Limb (tissue), 2 donors: ENCODE measurements around the gene AP3S2.
"Not testable (repeated sequence)": the region's sequence is repeated elsewhere in the genome, so short reads cannot be mapped to it uniquely, and the experiment has no call there.

Source experiments
- DNase-seq, 2 donors: peaks; one replicate each; pipeline ENCODE4 v3.0.0-alpha.2; 2016; ENCODE audit errors: extremely low spot score in 2 of 2

The AP3S2 gene

GRCh38 chr15:89801471-89802195 lies 92.2 kb downstream of the AP3S2 start:
- peak in 1 of 2 donors; percentile 20 for DNase-seq

DNA sequence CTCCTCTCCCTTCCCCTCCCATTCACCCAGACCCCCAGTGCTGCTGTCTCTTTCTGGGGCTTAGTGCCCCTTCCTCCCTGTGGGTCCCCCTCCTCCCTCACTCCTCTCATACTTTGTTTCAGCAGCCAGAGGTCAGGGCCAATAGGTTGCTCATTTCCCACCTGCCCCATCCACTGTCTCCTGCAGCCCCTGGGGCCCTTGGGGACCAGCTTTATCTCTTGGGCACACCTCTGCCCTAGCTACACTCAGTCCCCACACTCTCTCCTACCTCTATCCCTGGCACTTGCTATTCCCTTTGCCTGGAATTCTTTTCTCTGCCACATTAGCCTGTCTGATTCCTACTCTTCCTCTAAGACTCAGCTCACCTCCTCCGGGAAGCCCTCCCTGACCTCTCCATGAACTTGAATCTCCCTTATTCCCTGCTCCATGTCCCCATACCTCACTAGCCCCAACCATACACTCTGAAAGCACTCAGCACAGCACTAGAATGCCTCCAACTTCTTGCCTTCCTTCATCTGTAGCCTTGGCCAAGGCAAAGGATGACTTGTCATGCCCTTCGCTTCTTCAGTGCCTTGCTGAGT lies 93.8 kb downstream of the AP3S2 start:
- DNase-seq = no peak

- peak in 1 of 2 donors; percentile 19 for DNase-seq
Observed at GRCh38 chr15:89799011-89799911, 94.5 kb downstream of the AP3S2 start.

- DNase-seq = no peak
Observed at GRCh38 chr15:89797678-89798201, 96.1 kb downstream of the AP3S2 start.

DNA sequence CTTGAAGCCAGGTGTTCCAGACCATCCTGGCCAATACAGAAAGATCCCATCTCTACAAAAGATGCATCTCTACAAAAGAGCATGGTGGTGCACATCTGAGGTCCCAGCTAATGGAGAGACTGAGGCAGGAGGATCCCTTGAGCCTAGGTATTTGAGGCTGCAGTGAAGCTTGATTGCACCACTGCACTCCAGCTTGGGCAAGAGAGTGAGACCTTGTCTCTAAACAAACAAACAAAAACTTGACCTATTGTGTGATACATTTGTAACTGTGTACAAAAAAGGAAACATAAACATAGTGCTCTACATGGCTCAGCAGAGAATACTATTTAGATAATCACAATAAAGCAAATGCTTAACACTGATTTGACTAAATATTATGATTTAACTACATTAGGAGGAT lies 97.8 kb downstream of the AP3S2 start:
- no peak for DNase-seq

DNA sequence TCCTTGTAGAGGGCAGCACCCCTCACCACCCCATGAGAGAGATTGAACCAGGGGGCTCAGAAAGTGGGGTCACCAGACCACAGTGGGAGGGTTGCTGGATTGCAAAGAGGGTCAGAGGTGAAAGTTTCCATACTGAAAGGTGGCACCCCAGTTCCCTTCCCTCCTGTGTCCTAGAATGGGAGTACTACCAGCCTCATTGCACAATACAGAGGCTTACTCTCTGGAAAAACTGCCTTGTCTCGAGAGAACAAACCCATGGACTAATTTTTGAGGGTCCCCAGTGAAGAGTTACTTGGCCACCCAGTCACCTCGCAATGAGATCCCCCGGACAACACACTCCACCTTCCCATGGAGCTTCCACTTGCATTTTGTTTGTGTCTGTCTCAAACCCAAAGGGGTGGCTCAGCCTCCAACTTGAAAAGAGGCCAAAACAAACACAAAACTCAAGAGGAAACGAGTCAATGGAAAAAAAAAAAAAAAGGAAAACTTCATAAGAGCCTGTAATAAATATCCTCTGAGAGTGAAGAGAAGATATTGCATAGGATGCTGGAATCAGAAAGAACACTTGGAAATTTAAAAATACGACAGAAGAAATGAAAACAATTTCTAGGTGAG lies 99.1 kb downstream of the AP3S2 start:
- no peak for DNase-seq

- DNase-seq = no peak
Observed at GRCh38 chr15:89792106-89792805, 101.5 kb downstream of the AP3S2 start.

GRCh38 chr15:89790661-89791060 lies 103.1 kb downstream of the AP3S2 start:
- DNase-seq = no peak

DNA sequence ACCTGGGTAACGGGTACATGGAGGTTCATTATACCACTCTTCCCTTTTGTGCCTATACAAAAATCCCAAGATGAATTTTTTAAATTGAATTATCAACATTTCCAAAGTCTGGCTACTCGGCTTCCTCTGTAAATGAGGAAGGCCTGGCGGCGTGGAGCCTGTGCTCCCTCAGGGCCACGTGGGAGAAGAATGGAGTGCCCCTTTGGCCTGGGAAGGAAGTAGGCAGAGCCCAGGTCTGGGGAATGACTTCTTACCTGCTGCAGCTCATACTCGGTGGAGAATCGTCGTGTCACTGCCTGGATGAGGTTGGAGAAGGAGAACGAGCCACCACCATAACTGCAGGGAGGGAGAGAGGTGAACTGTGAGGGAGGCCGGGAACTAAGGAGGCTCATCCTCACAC lies 103.6 kb downstream of the AP3S2 start:
- no peak for DNase-seq

GRCh38 chr15:89788585-89788984 lies 105.2 kb downstream of the AP3S2 start:
- not testable (repeated sequence) for DNase-seq

DNA sequence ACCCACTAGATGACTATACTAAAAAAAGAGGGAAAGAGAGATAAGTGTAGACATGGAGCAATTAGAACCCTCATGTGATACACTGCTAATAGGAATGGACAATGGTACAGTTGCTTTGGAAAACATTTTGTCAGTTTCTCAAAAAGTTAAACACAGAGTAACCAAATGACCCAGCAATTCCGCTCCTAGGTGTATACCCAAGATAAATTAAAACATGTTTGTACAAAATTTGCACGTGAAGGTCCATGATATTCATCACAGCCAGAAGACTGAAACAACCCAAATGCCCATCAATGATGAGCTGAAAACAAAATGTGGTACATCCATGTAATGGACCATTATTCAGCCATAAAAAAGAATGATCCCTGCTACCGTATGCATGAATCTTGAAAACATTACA lies 105.8 kb downstream of the AP3S2 start:
- no peak for DNase-seq

GRCh38 chr15:89785774-89786140 lies 108.0 kb downstream of the AP3S2 start:
- DNase-seq = no peak

GRCh38 chr15:89785064-89785773 lies 108.6 kb downstream of the AP3S2 start:
- DNase-seq = no peak

DNA sequence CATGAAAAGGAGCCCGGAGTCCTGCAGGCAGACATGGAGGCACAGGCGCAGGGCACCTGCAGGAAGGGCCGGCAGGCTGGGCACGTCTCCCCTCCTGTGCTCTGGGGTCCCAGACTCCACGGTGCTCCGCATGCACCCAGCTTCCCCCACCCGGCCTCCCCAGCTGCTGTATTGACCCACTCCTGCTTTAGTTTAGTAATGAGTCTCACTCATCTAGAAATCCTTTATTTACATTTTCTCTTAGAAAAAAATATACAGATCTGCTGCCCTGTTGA lies 109.2 kb downstream of the AP3S2 start:
- no peak for DNase-seq

DNA sequence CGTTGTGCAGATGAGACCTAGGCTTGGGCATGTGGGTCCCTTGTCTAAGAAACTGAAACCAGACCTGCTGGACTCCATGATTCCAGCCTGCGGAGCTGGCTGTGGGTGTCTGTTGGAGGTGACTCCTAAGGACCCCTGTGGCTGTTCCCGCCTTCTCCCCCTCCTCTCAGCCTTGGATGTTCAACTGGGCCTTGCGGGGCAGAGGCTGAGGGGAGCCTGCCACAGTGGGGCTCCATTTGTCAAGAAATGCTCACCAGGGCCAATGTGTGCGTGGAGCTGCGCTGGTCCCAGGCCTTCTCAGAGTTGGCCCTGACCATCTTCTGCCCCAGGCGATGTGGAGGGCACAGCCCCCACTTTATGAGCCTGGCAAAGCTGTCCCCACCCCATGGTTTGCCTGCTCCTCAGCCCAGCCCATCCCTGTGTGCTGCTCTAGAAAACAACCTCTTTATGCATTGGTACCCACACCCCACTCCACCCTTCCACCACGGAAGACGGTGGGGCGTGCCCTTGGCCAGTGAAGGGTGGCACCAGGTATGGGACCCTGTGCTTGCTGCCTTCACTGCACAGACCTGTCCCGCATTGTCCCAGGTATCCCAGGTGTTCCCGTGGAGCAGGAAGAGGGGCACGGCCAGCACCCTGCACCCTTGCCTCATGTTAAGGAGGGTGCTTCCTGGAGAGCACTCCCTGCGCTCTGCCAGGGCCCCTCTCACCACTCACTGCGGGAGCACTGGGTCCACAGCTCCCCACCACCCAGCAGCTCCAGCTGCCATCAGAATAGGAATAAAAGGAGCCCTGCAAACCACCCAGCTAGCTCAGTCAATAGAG lies 109.7 kb downstream of the AP3S2 start:
- DNase-seq = no peak

GRCh38 chr15:89783111-89783860 lies 110.5 kb downstream of the AP3S2 start:
- no peak for DNase-seq

- not testable (repeated sequence) for DNase-seq
Observed at GRCh38 chr15:89782619-89782950, 111.2 kb downstream of the AP3S2 start.

- no peak for DNase-seq
Observed at GRCh38 chr15:89781891-89782618, 111.7 kb downstream of the AP3S2 start.

DNA sequence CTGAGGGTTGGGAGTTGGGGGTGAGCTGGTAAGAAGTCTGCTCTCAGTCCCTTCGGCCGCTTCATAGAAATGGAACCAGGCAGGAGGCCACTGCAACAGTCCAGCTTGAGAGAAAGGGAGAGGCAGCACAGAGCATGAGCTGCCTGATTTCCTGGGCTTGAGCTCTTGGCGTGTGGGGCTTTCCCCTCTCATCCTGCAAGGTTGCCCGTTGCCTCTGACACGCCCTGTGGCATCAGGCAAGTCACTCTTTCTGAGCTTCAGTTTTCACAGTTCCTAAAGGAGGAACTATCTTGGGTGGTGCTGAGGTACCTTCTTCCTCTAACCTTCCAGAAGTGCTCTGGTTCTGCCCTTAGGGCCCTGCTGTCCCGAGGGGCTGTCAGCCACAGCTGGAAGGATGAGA lies 112.7 kb downstream of the AP3S2 start:
- DNase-seq = no peak
